Calu3 (cell line): ENCODE measurements around the gene LZTS2. TPM values are rescaled to one million over a fixed set of nuclear protein-coding genes. Genes with fewer than 3 reads are reported as not detected.
A peak's percentile ranks its signal among the peaks of the same experiment; 100 is the strongest.

Experiments
- BruUV-seq: library from RNA; stranded (reverse); fragments of 400-500 nt; replicated peaks from 2 replicates; lab custom pipeline; 2021; lab: Mats Ljungman, UMichigan
- CTCF ChIA-PET: fragments of 300-600 bp; sonication (Branson Sonifier 250); formaldehyde crosslinking; loops from one replicate; lab custom pipeline; 2022; ENCODE audit warnings: antibody characterized with exemption; lab: Charles Lee
- DNase-seq: peaks from one replicate; pipeline ENCODE4 v3.0.0; 2022
- H3K27ac Mint-ChIP-seq: one replicate; pipeline ENCODE4 v1.8.0; 2022; ENCODE audit warnings: mixed read lengths; ENCODE audit not compliant: unreplicated experiment
- H3K27me3 Mint-ChIP-seq: one replicate; pipeline ENCODE4 v1.8.0; 2022; ENCODE audit warnings: mixed read lengths; ENCODE audit not compliant: unreplicated experiment
- H3K36me3 Mint-ChIP-seq: one replicate; pipeline ENCODE4 v1.8.0; 2022; ENCODE audit warnings: mild to moderate bottlenecking, moderate library complexity, mixed read lengths; ENCODE audit not compliant: insufficient read depth, unreplicated experiment
- H3K4me1 Mint-ChIP-seq: one replicate; pipeline ENCODE4 v1.8.0; 2022; ENCODE audit warnings: mild to moderate bottlenecking, low read depth, mixed read lengths; ENCODE audit not compliant: unreplicated experiment
- H3K4me3 Mint-ChIP-seq: one replicate; pipeline ENCODE4 v1.8.0; 2022; ENCODE audit warnings: mild to moderate bottlenecking, low read depth, moderate library complexity, mixed read lengths; ENCODE audit not compliant: unreplicated experiment
- H3K9me3 Mint-ChIP-seq: one replicate; pipeline ENCODE4 v1.8.0; 2022; ENCODE audit warnings: low read depth, mixed read lengths; ENCODE audit not compliant: unreplicated experiment
- intact Hi-C: fragments of 100-400 bp; cut with micrococcal nuclease; formaldehyde crosslinking; loops from one replicate; pipeline ENCODE4 v1.10.0; 2022; ENCODE audit not compliant: unreplicated experiment
- total RNA-seq: library from RNA; stranded (reverse); gene quantifications from 2 replicates; pipeline ENCODE4 v1.2.3, GENCODE V29; 2022
- TF ChIP-seq, protein P1 (sequence below): fragments of 200-600 bp; IDR thresholded peaks from one replicate; pipeline ENCODE4 v1.8.0; 2022; ENCODE audit warnings: antibody characterized with exemption; ENCODE audit not compliant: unreplicated experiment

LZTS2 gene
- total RNA-seq, 1 experiment from 2014 or later = 23.7 TPM

GRCh38 chr10:101040061-101040460 lies 40.5 kb downstream of the LZTS2 start:
- DNase-seq = no peak
- BruUV-seq = no TSS peak
- no peak overlapping the region for H3K27ac Mint-ChIP-seq
- CTCF ChIA-PET = no interaction called here
- intact Hi-C loops = no loop called here
- H3K4me3 Mint-ChIP-seq = no peak overlapping the region
- no peaks in the 10 kb centered on the region for H3K27me3 Mint-ChIP-seq
- peaks cover 25% of the 10 kb centered on the region for H3K36me3 Mint-ChIP-seq
- TF ChIP-seq, protein P1, sequence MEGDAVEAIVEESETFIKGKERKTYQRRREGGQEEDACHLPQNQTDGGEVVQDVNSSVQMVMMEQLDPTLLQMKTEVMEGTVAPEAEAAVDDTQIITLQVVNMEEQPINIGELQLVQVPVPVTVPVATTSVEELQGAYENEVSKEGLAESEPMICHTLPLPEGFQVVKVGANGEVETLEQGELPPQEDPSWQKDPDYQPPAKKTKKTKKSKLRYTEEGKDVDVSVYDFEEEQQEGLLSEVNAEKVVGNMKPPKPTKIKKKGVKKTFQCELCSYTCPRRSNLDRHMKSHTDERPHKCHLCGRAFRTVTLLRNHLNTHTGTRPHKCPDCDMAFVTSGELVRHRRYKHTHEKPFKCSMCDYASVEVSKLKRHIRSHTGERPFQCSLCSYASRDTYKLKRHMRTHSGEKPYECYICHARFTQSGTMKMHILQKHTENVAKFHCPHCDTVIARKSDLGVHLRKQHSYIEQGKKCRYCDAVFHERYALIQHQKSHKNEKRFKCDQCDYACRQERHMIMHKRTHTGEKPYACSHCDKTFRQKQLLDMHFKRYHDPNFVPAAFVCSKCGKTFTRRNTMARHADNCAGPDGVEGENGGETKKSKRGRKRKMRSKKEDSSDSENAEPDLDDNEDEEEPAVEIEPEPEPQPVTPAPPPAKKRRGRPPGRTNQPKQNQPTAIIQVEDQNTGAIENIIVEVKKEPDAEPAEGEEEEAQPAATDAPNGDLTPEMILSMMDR = no peak
- H3K9me3 Mint-ChIP-seq = no peaks in the 10 kb centered on the region
- H3K4me1 Mint-ChIP-seq = peaks cover 27% of the 10 kb centered on the region

GRCh38 chr10:101040851-101041250 lies 41.2 kb downstream of the LZTS2 start:
- intact Hi-C loops = no loop called here
- H3K27ac Mint-ChIP-seq = peak overlapping the region; percentile 30

DNA sequence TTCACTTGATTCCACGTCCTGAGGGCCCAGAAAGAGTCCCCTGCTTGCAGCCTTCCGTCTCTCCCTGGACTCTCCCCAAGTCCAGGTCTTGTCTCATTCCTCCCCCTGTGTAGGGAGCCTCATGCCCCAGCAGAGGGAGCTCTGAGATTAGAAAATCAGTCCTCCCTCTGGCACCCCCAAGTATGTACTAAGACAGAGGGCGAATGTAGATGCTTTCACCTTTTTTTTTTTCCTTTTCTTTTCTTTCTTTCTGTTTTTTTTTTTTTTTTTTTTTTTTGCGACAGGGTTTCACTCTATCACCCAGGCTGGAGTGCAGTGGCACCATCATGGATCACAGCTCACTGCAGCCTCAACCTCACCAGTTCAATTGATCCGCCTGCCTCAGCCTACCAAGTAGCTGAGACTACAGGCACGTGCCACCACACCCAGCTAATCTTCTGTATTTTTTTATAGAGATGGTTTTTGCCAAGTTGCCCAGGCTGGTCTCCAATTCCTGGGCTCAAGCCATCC lies 41.7 kb downstream of the LZTS2 start:
- Mint-ChIP-seq H3K36me3 (peaks cover 22% of the 10 kb centered on the region), H3K4me3 (no peak overlapping the region), H3K27me3 (peaks cover 7% of the 10 kb centered on the region), H3K27ac (peak overlapping the region; percentile 30), H3K9me3 (no peaks in the 10 kb centered on the region), H3K4me1 (peaks cover 27% of the 10 kb centered on the region)
- DNase-seq = peak; percentile 72
- CTCF ChIA-PET = interaction anchor here (0.7 to 2.8 kb wide), 13 partner anchors 9 to 543 kb away, joined by 3 to 26 read pairs (median 5); no protein-coding TSS in a partner anchor
- TF ChIP-seq, protein P1 = peak; percentile 55
- no TSS peak for BruUV-seq
- intact Hi-C loops = no loop called here

More at GRCh38 chr10:101040851-101041250, 41.2 kb downstream of the LZTS2 start:
- no peak overlapping the region for H3K4me3 Mint-ChIP-seq
- H3K4me1 Mint-ChIP-seq = peaks cover 27% of the 10 kb centered on the region
- DNase-seq = no peak
- no TSS peak for BruUV-seq
- CTCF ChIA-PET = interaction anchor here (0.7 to 2.8 kb wide), 9 partner anchors 9 to 426 kb away, joined by 3 to 26 read pairs (median 6); no protein-coding TSS in a partner anchor
- peaks cover 2% of the 10 kb centered on the region for H3K27me3 Mint-ChIP-seq
- TF ChIP-seq, protein P1 = no peak
- peaks cover 25% of the 10 kb centered on the region for H3K36me3 Mint-ChIP-seq
- H3K9me3 Mint-ChIP-seq = no peaks in the 10 kb centered on the region

GRCh38 chr10:101042118-101042517 lies 42.5 kb downstream of the LZTS2 start:
- no peaks in the 10 kb centered on the region for H3K9me3 Mint-ChIP-seq
- TF ChIP-seq, protein P1 = no peak

More at GRCh38 chr10:101042118-101042517, 42.5 kb downstream of the LZTS2 start:
- Mint-ChIP-seq H3K4me3 (peak overlapping the region; percentile 88), H3K4me1 (peaks cover 27% of the 10 kb centered on the region), H3K27me3 (peaks cover 14% of the 10 kb centered on the region), H3K36me3 (peaks cover 20% of the 10 kb centered on the region), H3K27ac (peak overlapping the region; percentile 99)
- BruUV-seq = no TSS peak
- CTCF ChIA-PET = interaction anchor here (1.0 to 2.8 kb wide), 8 partner anchors 8 to 100 kb away, joined by 3 to 26 read pairs (median 6); no protein-coding TSS in a partner anchor
- intact Hi-C loops = no loop called here
- DNase-seq = no peak
